NB4 (cell line): ENCODE results near the gene SCARB2.

ENCODE experiments used
- DNase-seq: peaks from one replicate; pipeline ENCODE4 v3.0.0; 2010; ENCODE audit warnings: low read depth
- H3K4me3 ChIP-seq: one replicate; pipeline ENCODE4 v1.5.1; 2011; ENCODE audit warnings: mild to moderate bottlenecking, low read depth, low read length, moderate library complexity
- CTCF ChIP-seq: IDR thresholded peaks from one replicate; pipeline ENCODE4 v1.5.1; 2012; ENCODE audit warnings: low read depth, low read length
- MAX ChIP-seq: IDR thresholded peaks from 2 replicates; pipeline ENCODE4 v1.6.1; 2011; ENCODE audit warnings: low read depth, low read length
- MYC ChIP-seq: IDR thresholded peaks from 2 replicates; pipeline ENCODE4 v1.6.1; 2011; ENCODE audit warnings: low read depth, low read length
- POLR2A ChIP-seq: IDR thresholded peaks from 2 replicates; pipeline ENCODE4 v1.6.1; 2011; ENCODE audit warnings: mild to moderate bottlenecking; ENCODE audit not compliant: insufficient read length; ENCODE audit errors: extremely low read depth

Gene SCARB2

GRCh38 chr4:76204936-76205335 is 8.7 kb downstream of the SCARB2 start:
- TF ChIP-seq MAX (no peak), CTCF (no peak), POLR2A (no peak), MYC (no peak)
- DNase-seq: no peak
- H3K4me3 ChIP-seq: no peak overlapping the region

- DNase-seq: no peak
- TF ChIP-seq POLR2A: no peak
- no peak for TF ChIP-seq MYC
- no peak for TF ChIP-seq CTCF
- TF ChIP-seq MAX: no peak
- H3K4me3 ChIP-seq: no peak overlapping the region
These were observed 10.1 kb downstream of the SCARB2 start for GRCh38 chr4:76203541-76203940.

- no peak overlapping the region for H3K4me3 ChIP-seq
- no peak for DNase-seq
- TF ChIP-seq MAX: no peak
- no peak for TF ChIP-seq MYC
- no peak for TF ChIP-seq CTCF
- no peak for TF ChIP-seq POLR2A
These were observed 12.3 kb downstream of the SCARB2 start for GRCh38 chr4:76201276-76201675.

GRCh38 chr4:76200771-76201231 is 12.8 kb downstream of the SCARB2 start:
- peak; percentile 23 for DNase-seq
- no peak overlapping the region for H3K4me3 ChIP-seq
- TF ChIP-seq MYC (no peak), POLR2A (no peak)

GRCh38 chr4:76199664-76200211 is 13.9 kb downstream of the SCARB2 start:
- no peak for DNase-seq
- no peak for TF ChIP-seq CTCF
- no peak for TF ChIP-seq MAX
- no peak for TF ChIP-seq POLR2A
- no peak for TF ChIP-seq MYC
- H3K4me3 ChIP-seq: no peak overlapping the region

GRCh38 chr4:76198411-76199237 is 15.0 kb downstream of the SCARB2 start:
- H3K4me3 ChIP-seq: no peak overlapping the region
- DNase-seq: peak; percentile 76
- TF ChIP-seq CTCF (no peak), POLR2A (no peak), MYC (no peak), MAX (no peak)
